Gastrocnemius medialis (tissue), 4 donors: ENCODE results near the gene C18orf32. TPM values are rescaled to one million over a fixed set of nuclear protein-coding genes. Genes with fewer than 3 reads are reported as not detected.

Experiments
- ATAC-seq, 2 donors: fragments of 150-250 bp; one replicate each; pipeline ENCODE4 v1.9.1; 2016
- DNase-seq, 2 donors: peaks; one replicate each; pipeline ENCODE4 v3.0.0-alpha.2; 2019
- H3K27ac ChIP-seq, 4 donors: fragments of 200-600 bp; sonication (generic); 1 replicate in 1 of 4; 2 replicates in 3 of 4; pipeline ENCODE4 v1.5.1; 2016 to 2018; ENCODE audit warnings: mild to moderate bottlenecking in 2 of 4, moderate library complexity in 1 of 4
- H3K27me3 ChIP-seq, 3 donors: fragments of 200-600 bp; sonication (generic) in 2 of 3; 1 replicate in 1 of 3; 2 replicates in 2 of 3; pipeline versions ENCODE4 v1.5.1 to v1.6.0; 2016 to 2019; ENCODE audit warnings: mild to moderate bottlenecking in 1 of 3, moderate library complexity in 1 of 3
- H3K36me3 ChIP-seq, 2 donors: fragments of 200-600 bp; sonication (generic) in 1 of 2; one replicate each; pipeline ENCODE4 v1.5.1; 2017 to 2018
- H3K4me1 ChIP-seq, 2 donors: fragments of 200-600 bp; sonication (generic) in 1 of 2; one replicate each; pipeline ENCODE4 v1.5.1; 2016 to 2017; ENCODE audit warnings: mild to moderate bottlenecking in 2 of 2
- H3K4me3 ChIP-seq, 4 donors: fragments of 200-600 bp; sonication (generic) in 3 of 4; 1 replicate in 1 of 4; 2 replicates in 3 of 4; pipeline ENCODE4 v1.5.1; 2016 to 2019; ENCODE audit warnings: mild to moderate bottlenecking in 2 of 4
- H3K9me3 ChIP-seq, 3 donors: fragments of 200-600 bp; sonication (generic) in 2 of 3; 1 replicate in 1 of 3; 2 replicates in 2 of 3; pipeline ENCODE4 v1.5.1; 2016 to 2019
- POLR2A ChIP-seq, 2 donors: fragments of 450-650 bp; IDR thresholded peaks; one replicate each; pipeline ENCODE4 v1.6.1; 2017; ENCODE audit warnings: antibody characterized with exemption in 2 of 2, mild to moderate bottlenecking in 2 of 2, moderate library complexity in 2 of 2
- in situ Hi-C, 4 donors: fragments of 200-750 bp; cut with MboI; loops; one replicate each; pipeline versions ENCODE4 v1.15.0 to v1.8.0; 2017; ENCODE audit warnings: low sequenced_read_pairs in 4 of 4
- intact Hi-C: fragments of 100-400 bp; cut with DNase I; formaldehyde crosslinking; loops from one replicate; pipeline ENCODE4 v1.15.1; 2023; ENCODE audit warnings: low total_unique reads
- total RNA-seq, 4 donors: library from RNA; depleted of rRNA; stranded (reverse); fragments of >200 nt; gene quantifications; one replicate each; pipeline versions ENCODE4 v1.1.0 to v1.2.3, GENCODE V29; 2016
- TF ChIP-seq, protein P1 (sequence below), 5 experiments: fragments of 450-650 bp in 3 of 5; fragments of 200-600 bp in 2 of 5; sonication (generic) in 2 of 5; IDR thresholded peaks in 4 of 5; conservative IDR thresholded peaks in 1 of 5; 1 replicate in 4 of 5; 2 replicates in 1 of 5; pipeline ENCODE4 v1.5.1; 2016 to 2019; ENCODE audit warnings: antibody characterized with exemption in 5 of 5, mild to moderate bottlenecking in 3 of 5, moderate library complexity in 3 of 5

C18orf32 gene
- total RNA-seq, 4 donors from 2014 or later, result 14.0 to 28.2 (median 19.6) TPM

DNA sequence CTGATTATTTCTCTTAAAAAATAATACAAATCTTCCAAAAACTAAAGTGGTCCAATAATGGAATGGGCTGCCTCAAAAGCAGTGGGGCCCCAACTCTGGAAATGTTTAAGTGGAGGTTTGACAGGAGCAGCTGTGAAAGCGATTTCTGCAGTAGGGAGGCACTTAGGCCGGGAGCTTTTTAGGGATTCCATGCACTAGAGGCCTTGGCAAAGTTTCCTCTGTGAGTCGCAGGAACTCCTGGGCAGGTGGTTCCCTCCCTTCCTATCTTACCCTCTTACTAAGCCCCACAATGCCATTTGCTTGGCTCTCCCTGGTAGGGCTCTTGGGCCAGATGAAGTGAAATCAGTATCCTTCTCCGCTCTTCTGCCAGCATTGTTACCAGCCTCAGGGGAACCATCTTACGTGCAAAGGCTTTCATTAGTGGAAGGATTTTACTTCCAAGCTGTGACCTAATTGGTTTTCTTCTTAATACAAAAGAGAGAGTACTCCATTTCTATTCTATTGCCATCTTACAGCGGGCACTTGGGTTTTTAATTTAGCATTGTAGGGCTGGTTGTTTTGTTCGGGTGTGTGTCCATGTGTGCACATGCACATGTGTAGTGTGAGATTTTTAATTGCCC lies 34.3 kb upstream of the C18orf32 start:
- Histone ChIP-seq H3K4me1 (no peaks in the 10 kb centered on the region), H3K9me3 (no peaks in the 10 kb centered on the region), H3K4me3 (no peak overlapping the region), H3K27me3 (no peaks in the 10 kb centered on the region), H3K27ac (no peak overlapping the region), H3K36me3 (no peaks in the 10 kb centered on the region)
- no peak for DNase-seq
- in situ Hi-C loops (loop anchor here in 2 of 4 donors (25.0 kb wide), 2 partner anchors 341 to 741 kb away; partner anchors contain the start of gene CFAP53 (in 1 of the 2)), intact Hi-C loops (no loop called here)
- TF ChIP-seq, protein P1, sequence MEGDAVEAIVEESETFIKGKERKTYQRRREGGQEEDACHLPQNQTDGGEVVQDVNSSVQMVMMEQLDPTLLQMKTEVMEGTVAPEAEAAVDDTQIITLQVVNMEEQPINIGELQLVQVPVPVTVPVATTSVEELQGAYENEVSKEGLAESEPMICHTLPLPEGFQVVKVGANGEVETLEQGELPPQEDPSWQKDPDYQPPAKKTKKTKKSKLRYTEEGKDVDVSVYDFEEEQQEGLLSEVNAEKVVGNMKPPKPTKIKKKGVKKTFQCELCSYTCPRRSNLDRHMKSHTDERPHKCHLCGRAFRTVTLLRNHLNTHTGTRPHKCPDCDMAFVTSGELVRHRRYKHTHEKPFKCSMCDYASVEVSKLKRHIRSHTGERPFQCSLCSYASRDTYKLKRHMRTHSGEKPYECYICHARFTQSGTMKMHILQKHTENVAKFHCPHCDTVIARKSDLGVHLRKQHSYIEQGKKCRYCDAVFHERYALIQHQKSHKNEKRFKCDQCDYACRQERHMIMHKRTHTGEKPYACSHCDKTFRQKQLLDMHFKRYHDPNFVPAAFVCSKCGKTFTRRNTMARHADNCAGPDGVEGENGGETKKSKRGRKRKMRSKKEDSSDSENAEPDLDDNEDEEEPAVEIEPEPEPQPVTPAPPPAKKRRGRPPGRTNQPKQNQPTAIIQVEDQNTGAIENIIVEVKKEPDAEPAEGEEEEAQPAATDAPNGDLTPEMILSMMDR (IDR thresholded peaks at IDR 0.05 in 4 of 5, conservative IDR thresholded peaks at IDR 0.05 in 1 of 5), result no peak
- TF ChIP-seq POLR2A (IDR thresholded peaks at IDR 0.05), result no peak
- ATAC-seq, result no peak

DNA sequence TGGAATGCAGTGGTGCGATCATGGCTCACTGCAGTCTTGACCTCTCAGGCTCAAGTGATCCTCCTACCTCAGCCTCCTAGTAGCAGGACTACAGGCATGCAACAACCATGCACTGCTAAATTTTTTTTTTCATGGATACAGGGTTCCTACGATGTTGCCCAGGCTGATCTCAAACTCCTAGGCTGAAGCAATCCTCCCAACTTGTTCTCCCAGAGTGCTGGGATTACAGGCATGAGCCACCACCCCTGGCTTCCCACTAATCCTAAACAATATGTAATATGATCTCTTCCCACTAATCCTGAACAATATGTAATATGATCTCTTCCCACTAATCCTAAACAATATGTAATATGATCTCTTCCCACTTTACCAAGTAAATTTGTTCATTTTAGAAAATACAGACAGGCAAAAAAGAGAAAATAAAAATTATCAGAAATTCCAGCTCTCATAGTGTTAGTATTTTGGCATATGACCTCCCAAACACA lies 33.7 kb upstream of the C18orf32 start:
- H3K9me3 ChIP-seq, result no peaks in the 10 kb centered on the region
- H3K36me3 ChIP-seq, result no peaks in the 10 kb centered on the region
- no peak for ATAC-seq
- H3K27ac ChIP-seq, result no peak overlapping the region
- H3K27me3 ChIP-seq, result no peaks in the 10 kb centered on the region
- H3K4me3 ChIP-seq, result no peak overlapping the region
- in situ Hi-C loops (loop anchor here in 2 of 4 donors (25.0 kb wide), 2 partner anchors 342 to 742 kb away; partner anchors contain the start of gene CFAP53 (in 1 of the 2)), intact Hi-C loops (no loop called here)
- TF ChIP-seq POLR2A (IDR thresholded peaks at IDR 0.05), result no peak
- TF ChIP-seq, protein P1 (IDR thresholded peaks at IDR 0.05 in 4 of 5, conservative IDR thresholded peaks at IDR 0.05 in 1 of 5), result no peak
- no peak for DNase-seq
- no peaks in the 10 kb centered on the region for H3K4me1 ChIP-seq

DNA sequence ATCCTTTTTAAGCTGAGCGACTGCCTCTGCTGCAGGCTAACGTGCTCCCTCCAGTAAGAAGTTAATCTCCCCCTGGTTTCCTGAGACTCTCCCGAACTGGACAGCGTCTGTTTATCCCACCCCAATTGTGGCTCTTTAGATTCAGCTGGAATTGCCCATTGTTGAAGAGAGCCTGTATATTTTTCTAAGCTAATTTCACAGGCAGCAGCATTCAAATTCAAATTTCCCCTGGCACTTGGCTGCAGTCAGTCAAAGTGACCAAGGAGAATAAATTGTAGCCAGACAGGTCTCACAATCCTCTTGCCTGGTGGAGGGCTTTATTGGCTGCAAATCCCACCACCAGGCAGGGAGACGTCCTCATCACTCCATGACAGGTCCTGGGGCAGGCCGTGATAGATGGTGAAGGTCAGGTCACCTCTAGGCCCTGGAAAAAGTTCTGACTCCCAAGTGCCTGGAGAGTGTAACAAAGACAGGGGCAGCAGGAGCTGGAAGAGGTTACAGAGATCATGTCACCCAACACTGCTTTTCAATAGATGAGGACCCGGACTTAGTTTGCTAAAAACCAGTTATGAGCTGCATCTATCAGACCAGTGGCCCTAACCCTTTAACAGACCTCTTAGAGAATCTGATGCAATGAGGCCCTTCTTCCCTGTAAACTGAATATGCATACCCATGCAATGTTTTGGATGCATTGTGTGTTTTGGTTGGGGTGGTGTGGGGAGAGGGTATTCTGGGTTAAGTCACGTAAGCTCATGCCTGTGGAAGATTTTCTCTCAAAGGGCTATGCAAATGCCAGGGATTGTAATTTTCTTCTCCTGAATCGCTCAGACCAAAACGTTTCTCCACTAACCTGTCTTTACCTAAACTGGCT lies 32.3 kb upstream of the C18orf32 start:
- in situ Hi-C loops, result loop anchor here in 3 of 4 donors (10.0 to 25.0 kb wide), 3 partner anchors 335 to 743 kb away; partner anchors contain the start of gene CFAP53 (in 1 of the 3)
- no peak for TF ChIP-seq POLR2A (IDR thresholded peaks at IDR 0.05)
- TF ChIP-seq, protein P1 (IDR thresholded peaks at IDR 0.05 in 4 of 5, conservative IDR thresholded peaks at IDR 0.05 in 1 of 5), result no peak
- Histone ChIP-seq H3K27ac (no peak overlapping the region), H3K9me3 (no peaks in the 10 kb centered on the region), H3K4me3 (no peak overlapping the region), H3K27me3 (no peaks in the 10 kb centered on the region), H3K4me1 (no peaks in the 10 kb centered on the region), H3K36me3 (no peaks in the 10 kb centered on the region)
- no peak for DNase-seq
- ATAC-seq, result no peak
- intact Hi-C loops, result no loop called here

DNA sequence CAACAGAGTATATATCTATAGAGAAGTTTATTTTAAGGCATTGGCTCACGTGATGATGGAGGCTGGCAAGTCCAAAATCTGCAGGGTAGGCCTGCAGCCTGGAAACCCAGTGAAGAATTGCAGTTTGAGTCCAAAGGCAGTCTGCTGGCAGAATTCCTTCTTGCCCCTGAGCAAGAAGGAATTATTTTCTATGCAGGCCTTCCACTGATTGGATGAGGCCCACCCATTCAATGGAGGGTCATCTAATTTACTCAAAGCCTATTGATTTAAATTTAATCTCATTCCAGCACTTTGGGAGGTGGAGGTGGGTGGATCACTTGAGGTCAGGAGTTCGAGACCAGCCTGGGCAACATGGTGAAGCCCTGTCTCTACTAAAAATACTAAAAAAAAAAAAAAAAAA lies 30.4 kb upstream of the C18orf32 start:
- DNase-seq (no peak), ATAC-seq (no peak)
- in situ Hi-C loops, result loop anchor here in 3 of 4 donors (10.0 to 25.0 kb wide), 3 partner anchors 337 to 745 kb away; partner anchors contain the start of gene CFAP53 (in 1 of the 3)
- Histone ChIP-seq H3K4me1 (no peaks in the 10 kb centered on the region), H3K27ac (no peak overlapping the region), H3K36me3 (no peaks in the 10 kb centered on the region), H3K9me3 (no peaks in the 10 kb centered on the region), H3K4me3 (no peak overlapping the region), H3K27me3 (no peaks in the 10 kb centered on the region)
- intact Hi-C loops, result no loop called here
- TF ChIP-seq, protein P1 (IDR thresholded peaks at IDR 0.05 in 4 of 5, conservative IDR thresholded peaks at IDR 0.05 in 1 of 5), result no peak
- TF ChIP-seq POLR2A (IDR thresholded peaks at IDR 0.05), result no peak
